Measurements from ENCODE around the gene MRPL27.
A peak's percentile ranks its signal among the peaks of the same experiment; 100 is the strongest.

The MRPL27 gene

DNA sequence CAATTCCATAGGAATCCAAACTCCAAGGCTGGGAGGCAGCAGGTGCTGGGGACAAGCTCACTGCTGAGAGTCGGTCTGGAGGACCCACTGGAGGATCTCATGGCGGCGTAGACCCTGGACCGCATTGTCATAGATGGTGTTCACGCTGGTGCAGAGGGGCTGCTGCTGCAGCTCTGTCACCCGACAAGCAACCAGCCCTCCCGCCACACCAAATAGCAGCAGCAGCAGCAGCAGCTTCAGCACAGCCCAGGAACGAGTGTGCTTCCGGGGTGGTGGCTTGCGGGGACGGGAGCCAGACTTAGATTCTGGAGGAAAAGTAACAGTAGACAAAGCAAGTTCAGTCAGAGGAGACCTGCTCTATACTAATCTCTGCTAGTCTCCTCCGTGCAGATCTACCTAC lies 9.9 kb upstream of the MRPL27 start:
- Histone ChIP-seq H3K27me3 (ENCODE audit: insufficient read depth, poor library complexity, severe bottlenecking) (no peaks in the 10 kb centered on the region), H3K4me1 (ENCODE audit: insufficient read depth, poor library complexity, severe bottlenecking) (no peaks in the 10 kb centered on the region), H3K27ac (ENCODE audit: poor library complexity, severe bottlenecking) (no peak overlapping the region), H3K36me3 (ENCODE audit: low read depth) (peaks cover 99% of the 10 kb centered on the region), H3K9me3 (ENCODE audit: severe bottlenecking) (no peaks in the 10 kb centered on the region), H3K4me3 (ENCODE audit: severe bottlenecking) (no peak overlapping the region)
- no peak for ATAC-seq (ENCODE audit: low read depth)
- no peak for DNase-seq (ENCODE audit: low spot score)
- no peak for TF ChIP-seq CTCF (IDR thresholded peaks at IDR 0.05; ENCODE audit: poor library complexity, severe bottlenecking)

DNA sequence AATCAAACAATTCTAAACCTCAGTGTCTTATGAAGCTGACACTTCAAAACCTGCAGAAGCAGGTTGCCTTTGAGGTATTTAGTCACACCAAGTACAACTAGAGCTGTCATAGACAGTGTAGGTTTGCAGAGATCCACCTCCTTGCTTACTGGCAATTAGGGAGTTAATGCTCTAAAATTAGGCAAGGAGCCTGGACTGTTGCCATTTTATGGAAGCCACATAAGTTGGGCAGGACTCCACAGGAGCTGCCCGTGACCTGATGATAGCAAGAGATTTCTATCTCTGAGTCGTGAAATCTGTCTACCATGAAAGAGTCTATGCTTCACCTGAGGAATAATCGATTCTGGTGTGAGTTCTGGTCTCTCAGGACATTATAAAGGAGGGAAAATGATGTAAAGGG lies 8.9 kb upstream of the MRPL27 start:
- Histone ChIP-seq H3K27ac (ENCODE audit: poor library complexity, severe bottlenecking) (no peak overlapping the region), H3K36me3 (ENCODE audit: low read depth) (peaks cover 95% of the 10 kb centered on the region), H3K4me3 (ENCODE audit: severe bottlenecking) (no peak overlapping the region), H3K4me1 (ENCODE audit: insufficient read depth, poor library complexity, severe bottlenecking) (no peaks in the 10 kb centered on the region), H3K9me3 (ENCODE audit: severe bottlenecking) (no peaks in the 10 kb centered on the region), H3K27me3 (ENCODE audit: insufficient read depth, poor library complexity, severe bottlenecking) (no peaks in the 10 kb centered on the region)
- DNase-seq (ENCODE audit: low spot score), result no peak
- no peak for ATAC-seq (ENCODE audit: low read depth)
- TF ChIP-seq CTCF (IDR thresholded peaks at IDR 0.05; ENCODE audit: poor library complexity, severe bottlenecking), result no peak

DNA sequence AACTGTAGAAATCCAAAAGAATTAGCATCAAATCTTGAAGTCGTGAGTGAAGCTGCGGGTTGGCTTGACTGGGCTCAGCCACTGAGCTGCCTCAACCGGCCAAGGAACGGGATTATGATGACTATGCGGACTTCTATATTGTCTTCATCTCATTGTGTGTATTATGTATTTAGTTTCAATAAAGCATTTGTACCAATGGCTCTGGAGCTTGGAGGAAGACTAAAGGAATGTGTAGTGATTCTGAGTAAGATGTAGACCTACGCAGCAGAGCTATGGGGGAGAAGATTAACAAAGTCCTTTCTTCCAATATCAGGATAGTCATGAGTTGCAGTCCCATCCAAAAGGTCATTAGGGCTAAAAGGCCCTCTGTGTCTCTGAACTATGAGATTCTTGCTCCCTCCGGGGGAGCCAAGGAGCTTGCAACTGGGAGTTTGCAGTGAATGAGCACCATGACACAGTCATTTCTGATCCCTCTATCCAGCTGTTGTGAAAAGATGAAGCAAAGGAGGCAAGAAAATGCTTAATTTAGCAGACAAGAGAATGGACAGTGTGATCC lies 8.4 kb upstream of the MRPL27 start:
- Histone ChIP-seq H3K27me3 (ENCODE audit: insufficient read depth, poor library complexity, severe bottlenecking) (no peaks in the 10 kb centered on the region), H3K27ac (ENCODE audit: poor library complexity, severe bottlenecking) (no peak overlapping the region), H3K9me3 (ENCODE audit: severe bottlenecking) (no peaks in the 10 kb centered on the region), H3K36me3 (ENCODE audit: low read depth) (peaks cover 92% of the 10 kb centered on the region), H3K4me3 (ENCODE audit: severe bottlenecking) (no peak overlapping the region), H3K4me1 (ENCODE audit: insufficient read depth, poor library complexity, severe bottlenecking) (no peaks in the 10 kb centered on the region)
- peak; percentile 6; the same call in 1 of the 3 replicates for ATAC-seq (ENCODE audit: low read depth)
- DNase-seq (ENCODE audit: low spot score), result no peak
- no peak for TF ChIP-seq CTCF (IDR thresholded peaks at IDR 0.05; ENCODE audit: poor library complexity, severe bottlenecking)

DNA sequence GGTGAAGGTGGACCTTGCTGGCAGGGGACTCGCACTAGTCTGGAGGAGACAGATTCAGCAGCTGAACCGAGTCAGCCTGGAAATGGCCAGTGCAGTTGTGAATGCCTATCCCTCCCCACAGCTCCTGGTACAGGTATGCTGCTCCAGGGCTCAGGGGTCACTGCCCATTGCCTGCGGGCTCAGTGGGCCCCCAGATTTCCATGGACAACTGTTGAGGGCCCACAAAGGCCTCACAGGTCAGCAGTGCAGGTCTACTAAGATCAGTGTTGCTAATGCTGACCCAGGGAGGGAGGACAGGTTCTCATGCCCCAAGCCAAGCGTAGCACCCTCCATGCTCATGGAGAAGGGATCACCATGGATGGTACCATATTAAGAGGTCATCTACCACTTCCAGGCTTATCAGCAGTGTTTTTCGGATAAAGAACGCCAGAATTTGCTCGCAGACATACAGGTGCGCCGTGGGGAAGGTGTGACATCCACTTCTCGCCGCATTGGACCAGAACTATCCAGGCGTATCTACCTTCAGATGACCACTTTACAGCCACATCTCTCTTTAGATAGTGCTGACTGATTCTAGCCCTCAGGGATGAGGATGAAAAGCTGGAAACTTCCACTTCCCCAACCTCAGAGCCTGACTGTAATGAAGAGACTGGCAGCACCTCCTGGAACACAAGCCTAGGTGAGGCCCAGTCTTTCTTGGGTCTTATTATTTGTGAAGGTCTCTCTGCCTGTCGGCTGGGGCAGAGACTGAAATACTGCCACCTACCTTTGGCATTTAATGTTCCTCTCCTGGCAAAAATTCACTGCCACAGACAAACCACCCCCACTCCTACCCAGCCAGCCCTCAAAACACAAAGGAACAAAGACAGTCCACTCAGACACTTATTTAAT lies 7.6 kb upstream of the MRPL27 start:
- Histone ChIP-seq H3K4me1 (ENCODE audit: insufficient read depth, poor library complexity, severe bottlenecking) (no peaks in the 10 kb centered on the region), H3K27me3 (ENCODE audit: insufficient read depth, poor library complexity, severe bottlenecking) (no peaks in the 10 kb centered on the region), H3K36me3 (ENCODE audit: low read depth) (peaks cover 90% of the 10 kb centered on the region), H3K4me3 (ENCODE audit: severe bottlenecking) (no peak overlapping the region), H3K27ac (ENCODE audit: poor library complexity, severe bottlenecking) (no peak overlapping the region), H3K9me3 (ENCODE audit: severe bottlenecking) (no peaks in the 10 kb centered on the region)
- peak; percentile 30 for TF ChIP-seq CTCF (IDR thresholded peaks at IDR 0.05; ENCODE audit: poor library complexity, severe bottlenecking)
- ATAC-seq (ENCODE audit: low read depth) (peak; percentile 25), DNase-seq (ENCODE audit: low spot score) (no peak)

All from RWPE2 (cell line).